T-helper 22 cell (primary cell): Measurements from ENCODE around the gene UBN1.
"Not testable (repeated sequence)": the region's sequence is repeated elsewhere in the genome, so short reads cannot be mapped to it uniquely, and the experiment has no call there.

Experiments used
- DNase-seq: peaks from one replicate; pipeline ENCODE4 v3.0.0-alpha.2; 2020; ENCODE audit warnings: low read depth

UBN1 gene

GRCh38 chr16:4888428-4889135 lies 41.3 kb downstream of the UBN1 start:
- DNase-seq, result no peak

- no peak for DNase-seq
Observed at GRCh38 chr16:4890026-4890425, 42.7 kb downstream of the UBN1 start.

- no peak for DNase-seq
Observed at GRCh38 chr16:4890686-4891085, 43.4 kb downstream of the UBN1 start.

- no peak for DNase-seq
Observed at GRCh38 chr16:4891097-4891885, 44.0 kb downstream of the UBN1 start.

GRCh38 chr16:4891886-4892216 lies 44.6 kb downstream of the UBN1 start:
- DNase-seq, result no peak

- no peak for DNase-seq
Observed at GRCh38 chr16:4892361-4893102, 45.3 kb downstream of the UBN1 start.

- DNase-seq, result no peak
Observed at GRCh38 chr16:4893103-4893862, 46.0 kb downstream of the UBN1 start.

GRCh38 chr16:4894276-4895150 lies 47.2 kb downstream of the UBN1 start:
- no peak for DNase-seq

- no peak for DNase-seq
Observed at GRCh38 chr16:4895366-4895765, 48.1 kb downstream of the UBN1 start.

- DNase-seq, result not testable (repeated sequence)
Observed at GRCh38 chr16:4896761-4897160, 49.5 kb downstream of the UBN1 start.

GRCh38 chr16:4897328-4897727 lies 50.0 kb downstream of the UBN1 start:
- no peak for DNase-seq

- DNase-seq, result no peak
Observed at GRCh38 chr16:4898811-4899473, 51.7 kb downstream of the UBN1 start.

GRCh38 chr16:4899474-4899846 lies 52.2 kb downstream of the UBN1 start:
- no peak for DNase-seq

GRCh38 chr16:4900036-4900435 lies 52.8 kb downstream of the UBN1 start:
- no peak for DNase-seq

- no peak for DNase-seq
Observed at GRCh38 chr16:4900750-4901149, 53.5 kb downstream of the UBN1 start.

- DNase-seq, result no peak
Observed at GRCh38 chr16:4902038-4902437, 54.8 kb downstream of the UBN1 start.

GRCh38 chr16:4904108-4904941 lies 57.0 kb downstream of the UBN1 start:
- no peak for DNase-seq

- DNase-seq, result no peak
Observed at GRCh38 chr16:4904942-4905615, 57.8 kb downstream of the UBN1 start.

GRCh38 chr16:4908854-4909401 lies 61.6 kb downstream of the UBN1 start:
- DNase-seq, result no peak
